ENCODE measurements around the gene CCDC7.

GRCh38 chr10:32530231-32530630, 84.3 kb downstream of the CCDC7 start:
- TF ChIP-seq, protein P1, sequence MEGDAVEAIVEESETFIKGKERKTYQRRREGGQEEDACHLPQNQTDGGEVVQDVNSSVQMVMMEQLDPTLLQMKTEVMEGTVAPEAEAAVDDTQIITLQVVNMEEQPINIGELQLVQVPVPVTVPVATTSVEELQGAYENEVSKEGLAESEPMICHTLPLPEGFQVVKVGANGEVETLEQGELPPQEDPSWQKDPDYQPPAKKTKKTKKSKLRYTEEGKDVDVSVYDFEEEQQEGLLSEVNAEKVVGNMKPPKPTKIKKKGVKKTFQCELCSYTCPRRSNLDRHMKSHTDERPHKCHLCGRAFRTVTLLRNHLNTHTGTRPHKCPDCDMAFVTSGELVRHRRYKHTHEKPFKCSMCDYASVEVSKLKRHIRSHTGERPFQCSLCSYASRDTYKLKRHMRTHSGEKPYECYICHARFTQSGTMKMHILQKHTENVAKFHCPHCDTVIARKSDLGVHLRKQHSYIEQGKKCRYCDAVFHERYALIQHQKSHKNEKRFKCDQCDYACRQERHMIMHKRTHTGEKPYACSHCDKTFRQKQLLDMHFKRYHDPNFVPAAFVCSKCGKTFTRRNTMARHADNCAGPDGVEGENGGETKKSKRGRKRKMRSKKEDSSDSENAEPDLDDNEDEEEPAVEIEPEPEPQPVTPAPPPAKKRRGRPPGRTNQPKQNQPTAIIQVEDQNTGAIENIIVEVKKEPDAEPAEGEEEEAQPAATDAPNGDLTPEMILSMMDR (IDR thresholded peaks at IDR 0.05): no peak
- TF ChIP-seq POLR2A (IDR thresholded peaks at IDR 0.05) (no peak), POLR2AphosphoS5 (IDR thresholded peaks at IDR 0.05) (no peak)
